Activated T-helper 1 cell treated with anti-CD3 and anti-CD28 coated beads, Interleukin-2, amount 50 U/mL, for 16 hours (primary cell): ENCODE data around the gene TOP3A.

Experiments used
- DNase-seq, 2 donors: peaks; one replicate each; pipeline ENCODE4 v3.0.0-alpha.2; 2020; ENCODE audit warnings: low read depth in 1 of 2, low spot score in 1 of 2

Gene TOP3A

DNA sequence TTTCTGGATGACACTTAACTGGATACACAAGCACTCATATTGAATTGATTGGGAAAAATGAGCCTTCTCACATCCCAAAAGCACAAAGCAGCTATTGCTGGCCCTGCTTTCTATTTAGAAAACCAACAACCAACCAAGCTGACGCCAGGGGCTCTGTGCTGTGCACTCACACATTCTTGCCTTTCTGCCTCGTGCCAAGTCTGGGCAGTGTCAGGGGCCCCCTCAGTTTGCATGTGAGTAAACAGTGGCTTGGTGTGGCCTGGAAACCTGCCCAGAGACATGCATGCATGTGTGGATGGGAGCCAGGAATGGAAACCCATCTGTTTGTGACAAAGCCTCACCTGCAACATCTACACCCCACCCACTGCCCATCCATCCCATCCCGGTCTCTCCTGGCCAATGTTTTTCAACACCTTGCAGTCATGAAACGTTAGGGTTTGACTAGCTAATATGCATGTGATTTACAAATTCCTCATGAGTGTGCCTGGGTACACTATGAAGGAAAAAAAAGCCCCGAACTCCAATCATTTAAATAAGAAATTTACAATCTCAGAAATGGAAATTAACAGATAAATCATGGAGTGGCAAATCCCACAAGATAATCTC is 33.9 kb downstream of the TOP3A start:
- no peak for DNase-seq

DNA sequence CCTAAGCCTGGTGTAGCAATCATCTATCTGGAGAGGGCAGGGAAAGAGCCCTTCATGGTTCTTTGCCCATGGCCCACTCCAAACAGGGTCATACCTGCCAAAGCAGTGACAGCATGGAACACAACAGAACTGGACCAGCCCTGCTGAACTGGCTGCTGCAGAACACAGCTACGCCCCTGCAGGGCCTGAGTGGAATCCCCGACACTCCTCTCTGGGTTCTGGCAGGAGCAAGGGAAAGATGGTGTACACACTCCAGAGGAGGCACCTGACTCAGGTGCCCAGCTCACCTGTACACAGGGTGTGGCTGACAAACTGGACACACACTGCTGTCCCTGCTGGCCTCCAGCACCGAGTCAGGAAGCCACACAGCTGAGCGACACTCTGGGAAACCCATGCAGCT is 34.5 kb downstream of the TOP3A start:
- DNase-seq: no peak

DNA sequence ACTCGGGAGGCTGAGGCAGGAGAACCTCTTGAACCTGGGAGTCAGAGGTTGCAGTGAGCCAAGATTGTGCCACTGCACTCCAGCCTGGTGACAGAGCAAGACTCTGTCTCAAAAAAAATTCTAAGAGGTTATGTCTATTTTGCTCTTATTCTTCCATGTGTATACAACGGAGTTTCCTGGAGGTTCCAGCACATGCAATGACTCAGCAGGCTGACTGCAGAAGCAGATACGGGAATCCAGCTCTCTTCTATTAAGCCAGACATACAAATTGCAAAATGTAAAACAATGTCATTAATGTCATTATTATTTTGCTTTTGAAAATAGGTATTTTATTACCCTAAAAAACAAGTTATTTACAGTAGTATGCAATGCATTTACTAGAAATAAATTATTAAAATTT is 35.9 kb downstream of the TOP3A start:
- no peak for DNase-seq

DNA sequence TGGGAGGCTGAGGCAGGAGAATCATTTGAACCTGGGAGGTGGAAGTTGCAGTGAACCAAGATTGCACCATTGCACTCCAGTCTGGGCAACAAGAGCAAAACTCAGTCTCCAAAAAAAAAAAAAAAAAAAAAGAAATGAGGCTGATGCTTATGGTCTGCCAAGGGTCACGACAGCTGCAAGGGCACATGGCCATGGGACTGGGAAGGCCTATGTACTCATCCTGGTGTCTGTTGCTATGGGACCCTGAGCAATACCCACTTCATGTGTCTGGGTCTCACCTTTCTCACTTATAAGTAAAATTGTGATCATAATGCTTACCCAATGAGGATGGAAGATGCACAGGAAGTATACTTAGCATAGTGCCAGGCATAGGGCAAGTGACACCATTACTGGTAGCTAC is 37.7 kb downstream of the TOP3A start:
- DNase-seq: no peak

DNA sequence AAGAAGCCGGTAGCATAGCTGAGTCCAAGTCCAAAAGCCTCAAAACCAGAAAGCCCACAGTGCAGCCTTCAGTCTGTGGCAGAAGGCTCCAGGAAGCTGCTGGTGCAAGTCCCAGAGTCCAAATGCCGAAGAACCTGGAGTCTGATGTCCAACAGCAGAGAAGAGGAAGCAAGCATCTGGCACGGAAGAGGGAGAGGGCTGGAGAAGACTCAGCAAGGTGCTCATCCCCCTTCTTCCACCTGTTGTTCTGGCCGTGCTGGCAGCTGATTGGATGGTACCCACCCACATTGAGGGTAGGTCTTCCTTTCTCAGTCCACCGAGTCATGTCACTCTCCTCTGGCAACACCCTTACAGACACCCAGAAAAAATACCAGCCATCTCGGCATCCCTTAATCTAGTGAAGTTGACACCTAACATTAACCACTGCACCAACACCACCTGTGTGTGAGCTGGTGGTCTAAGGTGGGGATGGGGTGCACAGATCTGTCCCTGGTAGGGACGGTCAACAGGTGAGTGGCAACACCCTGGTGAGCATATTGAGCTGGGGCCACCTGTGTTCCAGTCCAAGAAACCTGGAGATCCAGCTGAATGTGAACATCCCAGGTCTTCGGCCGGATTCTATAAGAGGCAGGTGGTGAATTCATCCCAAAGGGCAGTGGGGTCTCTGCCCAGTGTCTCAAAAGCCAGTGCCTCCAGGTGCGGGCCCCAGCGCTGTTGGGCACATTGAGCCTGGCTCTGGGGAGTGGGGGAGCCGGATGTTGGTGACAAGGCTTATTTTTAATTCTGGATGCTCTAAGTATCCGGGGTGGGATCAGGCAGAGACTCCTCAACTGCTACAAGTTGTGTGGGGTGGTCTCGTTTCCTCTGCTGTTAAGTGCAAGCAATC is 44.5 kb downstream of the TOP3A start:
- DNase-seq: no peak

DNA sequence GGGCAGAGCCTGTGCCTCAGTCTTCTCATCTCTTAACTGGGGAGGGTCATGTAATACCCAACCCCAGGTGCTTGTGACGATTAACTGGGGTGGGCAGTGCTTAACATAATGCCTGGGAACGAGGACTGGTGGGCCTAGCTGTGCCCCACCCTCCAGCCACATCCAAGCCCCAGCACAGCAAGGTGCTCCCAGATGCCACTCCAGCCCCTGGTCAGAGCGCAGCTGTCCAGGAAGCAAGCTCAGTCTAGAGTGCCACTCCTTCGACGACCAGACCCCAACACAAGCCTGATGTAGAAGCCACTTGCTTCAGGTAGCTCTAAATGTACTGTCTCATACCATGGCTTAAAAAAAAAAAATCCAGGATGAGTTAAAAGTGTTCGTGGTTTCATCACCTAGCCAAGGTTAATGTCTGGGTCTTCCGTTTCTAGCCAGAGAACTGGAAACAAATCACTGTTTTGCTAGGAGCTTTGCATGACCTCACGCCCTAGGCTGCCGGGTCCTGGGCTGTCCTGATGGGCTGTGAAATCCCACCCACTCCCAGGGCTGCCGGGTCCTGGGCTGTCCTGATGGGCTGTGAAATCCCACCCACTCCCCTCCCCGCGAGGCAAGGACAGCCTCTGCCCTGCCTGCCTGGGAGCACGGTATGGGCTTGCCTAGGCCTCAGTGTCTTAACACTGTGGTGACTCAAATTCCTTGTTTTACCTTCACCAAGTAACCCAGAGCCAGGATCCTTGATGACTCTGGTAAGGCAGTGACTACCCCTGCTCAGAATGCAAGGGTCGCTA is 46.7 kb downstream of the TOP3A start:
- no peak for DNase-seq

DNA sequence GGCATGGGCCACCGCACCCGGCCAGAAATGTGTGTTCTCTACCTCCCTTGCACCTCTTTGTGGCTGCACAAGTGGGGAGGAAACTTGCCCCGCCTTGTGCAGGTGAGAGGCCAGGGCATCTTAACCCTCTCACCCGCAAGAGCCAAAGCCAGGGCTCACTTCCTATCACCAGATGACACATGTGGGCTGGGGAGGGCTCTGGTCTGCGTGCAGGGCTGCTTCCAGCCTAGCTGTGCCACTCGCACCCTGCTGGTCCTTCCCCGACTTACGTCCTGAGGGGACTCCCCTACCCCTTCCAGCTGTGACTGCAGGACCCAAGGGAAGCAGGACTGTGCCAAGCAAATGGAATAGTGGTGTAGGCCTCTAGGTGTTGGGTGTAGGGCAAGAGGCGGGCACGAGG is 47.4 kb downstream of the TOP3A start:
- no peak for DNase-seq

DNA sequence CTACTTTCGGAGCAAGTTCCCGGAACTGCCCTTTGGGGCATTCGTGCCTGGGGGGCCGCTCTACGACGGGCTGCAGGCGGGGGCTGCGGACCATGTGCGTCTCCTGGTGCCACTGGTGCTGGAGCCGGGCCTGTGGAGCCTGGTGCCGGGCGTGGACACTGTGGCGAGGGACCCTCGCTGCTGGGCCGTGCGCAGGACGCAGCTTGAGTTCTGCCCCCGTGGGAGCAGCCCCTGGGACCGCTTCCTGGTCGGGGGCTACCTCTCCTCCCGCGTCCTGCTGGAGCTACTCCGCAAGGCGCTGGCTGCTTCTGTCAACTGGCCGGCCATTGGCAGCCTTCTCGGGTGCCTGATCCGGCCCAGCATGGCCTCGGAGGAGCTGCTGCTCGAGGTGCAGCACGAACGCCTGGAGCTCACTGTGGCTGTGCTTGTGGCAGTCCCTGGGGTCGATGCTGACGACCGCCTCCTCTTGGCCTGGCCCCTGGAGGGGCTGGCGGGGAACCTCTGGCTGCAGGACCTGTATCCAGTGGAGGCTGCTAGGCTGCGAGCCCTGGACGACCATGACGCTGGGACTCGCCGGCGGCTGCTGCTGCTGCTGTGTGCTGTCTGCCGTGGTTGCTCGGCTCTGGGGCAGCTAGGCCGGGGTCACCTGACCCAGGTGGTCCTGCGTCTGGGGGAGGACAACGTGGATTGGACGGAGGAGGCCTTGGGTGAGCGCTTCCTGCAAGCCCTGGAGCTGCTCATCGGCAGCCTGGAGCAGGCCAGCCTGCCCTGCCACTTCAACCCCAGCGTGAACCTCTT is 50.7 kb downstream of the TOP3A start:
- no peak for DNase-seq

DNA sequence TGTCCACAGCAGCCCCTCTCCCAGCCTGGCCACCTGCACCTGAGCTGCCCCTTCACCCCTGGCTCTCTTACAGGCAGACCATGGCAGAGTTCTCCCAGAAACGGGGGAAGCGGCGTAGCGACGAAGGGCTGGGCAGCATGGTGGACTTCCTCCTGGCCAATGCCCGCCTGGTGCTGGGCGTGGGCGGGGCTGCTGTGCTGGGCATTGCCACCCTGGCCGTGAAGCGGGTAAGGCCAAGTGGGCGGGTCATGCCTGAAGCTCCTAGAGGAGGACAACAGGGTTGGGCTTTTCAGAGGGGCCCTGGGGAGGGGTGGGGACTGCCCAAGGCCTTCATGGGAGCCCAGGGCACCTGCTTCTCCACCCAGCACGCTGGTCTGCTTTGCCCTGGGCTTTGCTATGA is 52.2 kb downstream of the TOP3A start:
- DNase-seq: no peak

DNA sequence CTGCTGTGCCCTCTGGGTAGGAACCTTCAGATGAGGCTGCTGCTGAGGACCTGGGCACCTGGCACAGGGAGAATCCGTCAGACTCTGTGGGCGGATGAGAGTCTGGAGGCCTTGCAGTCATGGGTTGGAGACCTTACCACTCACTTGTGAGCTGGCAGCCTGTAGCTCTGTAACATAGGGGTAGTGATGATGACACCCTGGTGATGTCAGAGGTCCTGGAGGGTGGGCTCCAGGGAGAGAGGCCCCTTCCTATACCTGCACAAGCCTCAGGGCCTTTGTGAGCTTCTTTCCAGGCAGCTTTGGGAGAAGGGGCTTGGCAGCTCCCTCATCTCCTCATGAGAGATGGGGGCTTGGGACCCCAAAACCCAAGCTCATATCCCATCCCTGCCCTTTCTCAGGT is 52.7 kb downstream of the TOP3A start:
- DNase-seq: no peak

DNA sequence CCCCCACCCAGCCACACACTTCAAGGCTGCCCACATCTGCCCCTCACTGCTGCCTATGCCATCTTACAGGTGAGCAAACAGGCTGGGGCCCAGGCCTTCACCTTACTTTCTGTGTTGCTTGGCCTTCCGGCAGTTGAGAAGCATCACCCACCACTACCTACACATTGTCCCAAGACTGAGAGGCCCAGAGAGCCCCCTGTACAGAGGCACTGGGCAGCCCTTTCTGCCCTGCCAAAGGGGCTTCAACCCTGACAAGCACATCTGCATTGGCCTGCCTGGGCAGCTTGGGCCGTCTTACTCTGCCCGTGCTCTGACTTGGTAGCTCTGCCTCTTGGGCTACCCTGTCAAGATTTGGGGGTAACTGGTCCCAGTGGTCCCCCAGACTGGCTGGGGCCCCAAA is 53.1 kb downstream of the TOP3A start:
- no peak for DNase-seq

DNA sequence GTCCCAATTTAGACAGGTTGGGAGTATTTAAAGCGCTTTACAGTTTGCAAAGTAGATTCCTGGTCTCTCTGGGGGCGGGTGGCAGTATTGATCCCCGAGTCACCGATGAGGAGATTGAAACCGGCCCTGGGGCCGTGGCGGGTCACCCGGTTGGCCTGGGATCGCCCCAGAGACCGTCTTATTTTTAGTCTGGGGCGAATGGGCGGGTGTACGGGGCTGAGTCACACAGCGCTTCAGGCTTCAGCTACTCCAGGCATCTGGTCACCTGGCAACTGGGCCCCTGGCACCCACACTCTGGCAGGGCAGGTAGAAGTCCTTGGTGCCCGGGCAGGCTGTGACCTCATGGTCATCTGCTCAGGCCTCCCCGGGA is 53.7 kb downstream of the TOP3A start:
- peak in 1 of 2 donors; percentile 9 for DNase-seq

DNA sequence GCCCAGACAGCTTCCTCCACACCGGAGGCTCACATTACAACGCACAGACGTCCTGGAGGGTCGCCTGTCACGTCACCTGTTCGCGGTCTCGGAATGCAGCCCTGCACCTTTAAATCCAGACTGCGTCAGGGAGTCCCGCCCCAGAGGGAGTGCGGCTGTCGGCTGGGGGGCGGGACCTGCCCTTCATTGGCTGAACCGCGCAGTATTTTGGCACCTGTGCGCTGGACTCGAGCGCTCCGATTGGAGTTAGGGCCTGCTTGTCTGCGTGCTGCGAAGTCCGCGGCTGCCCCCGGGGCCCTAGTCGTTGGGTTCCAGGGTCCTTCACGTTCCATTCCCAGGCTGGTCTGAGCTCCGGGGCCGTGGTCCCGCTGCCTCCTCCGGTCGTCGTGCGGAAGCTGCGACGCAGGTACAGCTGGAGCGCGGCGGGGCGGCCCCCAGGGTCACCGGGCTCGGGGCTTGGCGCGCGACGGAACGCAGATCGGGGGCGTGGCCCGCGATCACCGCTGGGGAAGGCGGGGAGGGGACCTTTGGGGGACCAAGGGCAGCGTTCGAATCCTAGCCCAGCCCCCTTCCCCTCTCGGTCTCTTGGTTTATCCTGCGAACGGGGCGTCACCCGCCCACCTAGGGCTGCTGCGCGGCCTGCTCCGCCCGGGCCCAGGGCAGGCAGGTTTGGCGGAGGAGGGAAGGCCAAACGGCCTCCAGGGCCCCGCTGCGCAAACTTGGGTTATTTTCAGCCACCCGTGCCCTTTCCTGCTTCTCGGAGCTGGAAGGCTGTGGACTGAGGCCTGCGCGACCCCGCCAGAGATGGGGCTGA is 54.3 kb downstream of the TOP3A start, which contains the start of gene MIEF2:
Gene MIEF2, plus strand, starts transcription at position 331 of the 814 bp plus-strand sequence. CDS start 2,059 bp downstream, outside the sequence.
- peak; percentile 85 to 86 for DNase-seq

DNA sequence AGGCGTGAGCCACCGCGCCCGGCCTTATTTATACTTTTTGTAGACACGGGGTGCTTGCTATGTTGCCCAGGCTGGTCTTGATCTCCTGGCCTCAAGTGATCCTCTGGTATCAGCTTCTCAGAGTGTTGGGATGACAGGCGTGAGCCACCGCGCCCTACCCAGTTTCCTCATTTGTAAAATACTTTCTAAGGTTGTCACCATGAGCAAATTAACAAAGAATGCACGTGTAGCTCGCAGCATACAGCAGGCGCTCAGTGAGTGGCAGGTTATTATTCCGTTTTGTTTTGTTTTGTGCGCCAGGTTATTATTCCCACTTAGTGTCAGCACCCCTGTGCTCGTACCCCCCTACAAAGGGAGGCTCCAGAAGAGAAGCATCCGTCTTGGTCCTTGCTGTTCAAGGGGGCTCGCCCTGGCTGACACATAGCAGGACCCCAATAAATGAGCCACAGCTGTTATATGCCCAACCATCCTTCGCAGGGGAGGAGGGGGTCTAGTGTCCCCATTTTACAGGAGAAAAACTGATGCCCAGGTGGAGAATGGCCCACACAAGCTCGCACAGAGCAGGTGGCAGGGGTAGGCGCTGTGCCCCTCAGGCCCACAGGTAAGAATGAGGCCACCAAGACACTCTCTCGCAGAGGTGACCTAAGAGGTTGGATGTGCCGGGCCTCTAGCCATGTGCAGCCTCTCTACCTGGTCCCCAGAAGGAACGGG is 55.0 kb downstream of the TOP3A start:
- DNase-seq: no peak

DNA sequence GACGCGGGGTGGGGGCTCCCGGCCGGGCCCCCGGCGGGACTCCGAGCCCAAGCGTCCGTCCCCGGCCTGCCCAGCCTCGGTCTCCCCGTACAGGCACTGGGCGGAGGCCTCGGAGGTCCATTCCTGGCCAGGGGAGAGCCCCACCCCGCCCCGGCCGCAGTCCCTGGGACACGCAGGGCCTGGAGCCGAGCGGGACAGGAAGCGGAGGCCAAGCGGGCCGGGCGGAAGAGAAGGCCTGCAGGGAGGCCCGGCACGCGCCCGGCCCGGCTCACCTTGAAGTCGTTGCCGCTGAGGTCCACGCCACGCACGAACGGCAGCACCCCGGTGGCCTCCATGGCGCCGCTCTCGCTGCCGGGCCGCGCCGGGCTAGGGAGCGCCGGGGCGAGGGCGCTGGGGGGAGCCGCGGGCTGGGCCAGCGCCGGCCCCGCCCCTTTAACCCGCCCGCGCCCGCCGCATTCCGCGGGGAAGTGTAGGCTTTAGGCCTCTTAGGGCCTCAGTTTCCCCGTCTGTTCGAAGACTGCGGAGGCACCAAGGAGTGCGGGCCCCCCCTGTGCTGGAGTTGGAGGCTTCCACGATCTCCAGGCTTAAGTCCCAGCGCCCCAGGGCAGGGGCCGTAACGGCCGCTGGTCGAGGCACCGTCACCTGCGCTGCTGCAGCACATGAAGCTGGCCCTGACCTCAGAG is 56.3 kb downstream of the TOP3A start, which contains the start of gene FLII:
Gene FLII, minus strand, starts transcription at position 383 of the 683 bp plus-strand sequence. Its CDS starts 48 bp downstream, at position 335.
- peak; percentile 21 to 48 for DNase-seq

DNA sequence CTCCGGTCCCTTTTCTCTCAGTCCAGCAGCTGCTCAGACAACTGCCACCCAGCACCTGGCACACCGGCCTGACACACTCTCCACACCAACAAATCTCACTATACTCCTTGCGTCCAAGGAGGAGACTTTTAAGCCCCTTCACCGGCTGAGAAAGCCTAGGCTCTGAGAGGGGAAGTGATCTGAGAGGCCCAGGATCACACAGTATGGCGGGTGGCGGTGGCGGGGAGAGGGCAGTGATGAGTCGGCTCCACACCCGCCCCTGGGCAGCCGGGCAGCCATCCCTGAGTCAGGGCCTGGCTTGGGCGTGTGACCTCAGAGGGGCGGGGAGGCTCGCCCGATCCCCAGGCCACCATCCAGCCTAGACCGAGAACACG is 56.8 kb downstream of the TOP3A start:
- peak in 1 of 2 donors; percentile 33 for DNase-seq

DNA sequence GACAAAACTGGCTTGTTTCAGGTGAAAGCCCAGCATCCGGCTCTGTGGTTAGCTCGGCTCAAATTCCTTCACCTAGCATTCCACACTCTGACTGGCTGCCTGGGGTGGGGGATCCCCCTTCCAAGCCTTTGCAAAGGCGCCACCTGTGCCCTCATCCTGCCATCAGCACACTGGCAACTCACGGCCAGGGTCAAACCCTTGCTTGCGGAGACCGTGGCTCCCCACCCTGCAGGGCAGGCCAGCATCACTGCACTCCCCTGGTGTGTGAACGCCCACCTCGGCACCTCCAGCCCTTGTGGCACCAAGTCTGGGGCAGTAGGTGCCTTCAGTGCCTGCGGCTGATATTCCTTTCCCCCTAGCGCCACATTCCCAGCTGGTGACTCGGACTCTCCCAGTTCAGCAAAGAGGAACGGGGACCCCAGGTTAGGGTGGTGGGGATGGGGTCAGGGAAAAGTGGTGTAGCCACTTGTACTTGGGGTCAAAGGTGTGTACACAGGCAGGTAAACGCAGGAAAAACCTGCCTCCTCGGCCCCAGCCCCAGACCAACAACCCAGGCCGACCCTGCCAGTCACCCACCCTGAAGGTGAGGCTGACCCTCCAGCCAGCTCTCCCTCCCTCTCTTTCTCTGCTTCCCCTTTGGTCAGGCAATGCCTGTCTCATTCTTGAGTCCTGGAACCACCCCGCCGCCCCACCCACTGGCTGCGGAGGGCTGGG is 57.4 kb downstream of the TOP3A start:
- DNase-seq: no peak

DNA sequence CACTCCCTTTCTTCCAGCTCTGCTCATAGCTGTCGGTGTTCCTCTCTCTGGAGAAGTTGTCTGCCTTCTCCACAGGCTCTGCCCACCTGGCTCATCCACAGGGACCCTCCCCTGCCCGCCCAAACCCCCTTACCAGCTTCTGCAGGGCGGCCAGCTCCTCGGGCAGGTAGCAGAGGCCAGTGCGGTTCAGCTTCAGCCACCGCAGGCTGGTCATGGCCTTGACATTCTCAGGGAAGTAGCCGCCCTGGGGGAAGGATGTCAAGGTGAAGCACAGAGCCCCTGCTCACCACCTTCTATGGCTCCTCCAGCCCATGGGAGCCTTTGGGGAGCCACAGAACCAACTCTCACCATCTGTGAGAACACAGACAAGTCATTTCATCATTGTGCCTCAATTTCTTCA is 58.0 kb downstream of the TOP3A start:
- no peak for DNase-seq
